B cell (primary cell): ENCODE results near the gene MAN2A2. TPM values are rescaled to one million over a fixed set of nuclear protein-coding genes. Genes with fewer than 3 reads are reported as not detected.

Experiments used
- ATAC-seq: fragments of 200-7000 bp; cut with Tn5 transposase; one replicate; pipeline ENCODE4 v1.10.0; 2021; ENCODE audit warnings: low read depth, mild to moderate bottlenecking, moderate number of reproducible peaks, moderate library complexity
- CTCF ChIA-PET: fragments of 350-600 bp; sonication (Branson Sonifier 250); formaldehyde crosslinking; loops from one replicate; lab custom pipeline; 2021; ENCODE audit warnings: antibody characterized with exemption, inconsistent platforms; lab: Charles Lee
- POLR2A ChIA-PET: fragments of 350-600 bp; sonication (Branson Sonifier 250); formaldehyde crosslinking; loops from one replicate; lab custom pipeline; 2021; ENCODE audit warnings: antibody characterized with exemption; lab: Charles Lee
- DNase-seq: peaks from one replicate; pipeline ENCODE4 v3.0.0; 2013
- H2AFZ ChIP-seq: 2 replicates; pipeline ENCODE4 v1.6.1; 2012; ENCODE audit warnings: mild to moderate bottlenecking, low read depth, low read length; ENCODE audit not compliant: insufficient read depth, poor library complexity, severe bottlenecking
- H3K27ac ChIP-seq, 2 donors: 1 replicate in 1 of 2; 2 replicates in 1 of 2; pipeline ENCODE4 v1.5.1; 2012 to 2013; ENCODE audit warnings: low read length in 2 of 2, mild to moderate bottlenecking in 2 of 2, moderate library complexity in 1 of 2
- H3K27me3 ChIP-seq, 4 experiments: fragments of 200-600 bp in 1 of 4; sonication (generic) in 1 of 4; replicated peaks in 1 of 4; 1 replicate in 2 of 4; 2 replicates in 2 of 4; pipeline versions ENCODE4 v1.6.1 to v1.7.0; 2013 to 2016; ENCODE audit warnings: low read length in 3 of 4, mild to moderate bottlenecking in 2 of 4, mixed read lengths in 1 of 4, moderate library complexity in 1 of 4; ENCODE audit not compliant: insufficient read depth in 4 of 4, control insufficient read depth in 3 of 4; ENCODE audit errors: control extremely low read depth in 1 of 4
- H3K36me3 ChIP-seq, 2 experiments: replicated peaks in 1 of 2; 1 replicate in 1 of 2; 2 replicates in 1 of 2; pipeline versions ENCODE4 v1.6.1 to v1.7.1; 2013; ENCODE audit warnings: low read length in 1 of 2; ENCODE audit not compliant: insufficient read depth in 2 of 2, control insufficient read depth in 1 of 2; ENCODE audit errors: control extremely low read depth in 1 of 2, extremely low read depth in 1 of 2
- H3K4me1 ChIP-seq, 2 donors: fragments of 200-600 bp in 1 of 2; sonication (generic) in 1 of 2; 1 replicate in 1 of 2; 2 replicates in 1 of 2; pipeline versions ENCODE4 v1.5.1 to v1.6.1; 2013 to 2017; ENCODE audit warnings: low read length in 2 of 2; ENCODE audit not compliant: control insufficient read depth in 2 of 2, insufficient read depth in 2 of 2
- H3K4me2 ChIP-seq: replicated peaks from 2 replicates; pipeline ENCODE3; 2012; ENCODE audit warnings: mild to moderate bottlenecking, low read depth, low read length; ENCODE audit not compliant: poor library complexity, severe bottlenecking
- H3K4me3 ChIP-seq, 5 experiments: fragments of 200-600 bp in 1 of 5; sonication (generic) in 1 of 5; 1 replicate in 3 of 5; 2 replicates in 2 of 5; pipeline versions ENCODE4 v1.5.1 to v1.7.0; 2011 to 2016; ENCODE audit warnings: low read length in 4 of 5, mild to moderate bottlenecking in 4 of 5, low read depth in 2 of 5, control low read depth in 1 of 5, moderate library complexity in 1 of 5; ENCODE audit not compliant: insufficient read depth in 1 of 5; ENCODE audit errors: control extremely low read depth in 1 of 5, extremely low read depth in 1 of 5
- H3K79me2 ChIP-seq: fragments of 200-600 bp; sonication (generic); one replicate; pipeline ENCODE4 v1.6.0; 2016; ENCODE audit warnings: low read length; ENCODE audit not compliant: control insufficient read depth, insufficient read depth
- H3K9ac ChIP-seq: fragments of 200-600 bp; sonication (generic); 2 replicates; pipeline ENCODE4 v1.6.1; 2017; ENCODE audit warnings: mild to moderate bottlenecking, low read length, moderate library complexity
- H3K9me3 ChIP-seq, 3 donors: one replicate each; pipeline versions ENCODE4 v1.6.1 to v1.7.1; 2013; ENCODE audit warnings: low read length in 2 of 3; ENCODE audit not compliant: control insufficient read depth in 2 of 3, insufficient read depth in 1 of 3; ENCODE audit errors: control extremely low read depth in 1 of 3
- H4K20me1 ChIP-seq: 2 replicates; pipeline ENCODE4 v1.6.0; 2012; ENCODE audit warnings: mild to moderate bottlenecking, low read length; ENCODE audit not compliant: insufficient read depth, control insufficient read depth, poor library complexity, severe bottlenecking
- H3K27ac Mint-ChIP-seq: one replicate; pipeline ENCODE4 v1.8.0; 2021; ENCODE audit warnings: mixed read lengths
- H3K27me3 Mint-ChIP-seq: one replicate; pipeline ENCODE4 v1.8.0; 2021; ENCODE audit warnings: mixed read lengths
- H3K4me1 Mint-ChIP-seq: one replicate; pipeline ENCODE4 v1.8.0; 2021; ENCODE audit warnings: mixed read lengths
- H3K4me3 Mint-ChIP-seq: one replicate; pipeline ENCODE4 v1.8.0; 2021; ENCODE audit warnings: mixed read lengths
- H3K9me3 Mint-ChIP-seq: one replicate; pipeline ENCODE4 v1.8.0; 2022; ENCODE audit warnings: mixed read lengths; ENCODE audit not compliant: insufficient read depth
- CTCF ChIP-seq: fragments of 200-600 bp; IDR thresholded peaks from one replicate; pipeline ENCODE4 v1.8.0; 2022; ENCODE audit warnings: antibody characterized with exemption, mild to moderate bottlenecking
- EZH2 ChIP-seq: IDR thresholded peaks from 2 replicates; pipeline ENCODE4 v1.6.1; 2012; ENCODE audit warnings: borderline replicate concordance, low read depth, mild to moderate bottlenecking, moderate library complexity, low read length; ENCODE audit not compliant: insufficient read depth, poor library complexity, severe bottlenecking
- WGBS: methylation state at CpG from one replicate; pipeline ENCODE4 v1.1.5; 2013; ENCODE audit warnings: missing lambda C conversion rate; ENCODE audit not compliant: insufficient coverage; 5-methylcytosine and 5-hydroxymethylcytosine counted together
- intact Hi-C: fragments of 100-400 bp; cut with micrococcal nuclease; formaldehyde crosslinking; loops from one replicate; pipeline ENCODE4 v1.10.0; 2022
- polyA plus RNA-seq: library from polyadenylated mRNA; depleted of rRNA; stranded (reverse); fragments of >200 nt; gene quantifications from 2 replicates; pipeline ENCODE4 v1.2.3, GENCODE V29; 2012
- total RNA-seq, 2 donors: library from RNA; stranded (reverse); fragments of 120-200 nt in 1 of 2; gene quantifications; 1 replicate in 1 of 2; 2 replicates in 1 of 2; pipeline versions ENCODE4 v1.2.3 to v1.2.4, GENCODE V29; 2013 to 2022

The MAN2A2 gene
- total and polyA plus RNA-seq, 2 donors (not counting 1 experiment from before 2014, with no cell fraction given), result 180 to 234 TPM

GRCh38 chr15:90868261-90868689 lies 34.8 kb upstream of the MAN2A2 start, which contains the start of gene FURIN:
TSS of gene FURIN (plus strand) at chr15:90868588. CDS start at chr15:90875741, 7,153 bp downstream.
- Histone ChIP-seq H3K4me3 (no peak within 1 kb of the TSS), H3K4me1 (peaks cover 31 to 40% of the 10 kb centered on the region in 2 donors), H3K9ac (peak within 1 kb of the TSS; percentile 1), H3K27me3 (no peaks in the 10 kb centered on the region), H2AFZ (no peak within 1 kb of the TSS), H3K79me2 (peaks cover 14% of the 10 kb centered on the region), H3K9me3 (no peaks in the 10 kb centered on the region), H3K4me2 (peak within 1 kb of the TSS; percentile 98), H4K20me1 (peaks cover 13% of the 10 kb centered on the region), H3K36me3 (no peaks in the 10 kb centered on the region), H3K27ac (peak within 1 kb of the TSS in 1 of 2 donors; percentile 32)
- Mint-ChIP-seq H3K27me3 (no peaks in the 10 kb centered on the region), H3K4me1 (peaks cover 42% of the 10 kb centered on the region), H3K9me3 (no peaks in the 10 kb centered on the region), H3K4me3 (peak within 1 kb of the TSS; percentile 92), H3K27ac (peak within 1 kb of the TSS; percentile 95)
- CTCF ChIA-PET, result interaction anchor here (0.7 to 1.6 kb wide), 4 partner anchors 17 to 562 kb away, joined by 3 to 9 read pairs (median 4); partner anchors contain the start of gene FES
- POLR2A ChIA-PET, result interaction anchor here (0.8 kb wide), 1 partner anchor 41 kb away, joined by 3 read pairs; no protein-coding TSS in a partner anchor
- no peak for TF ChIP-seq CTCF
- no peak for TF ChIP-seq EZH2
- DNase-seq (no peak), ATAC-seq (no peak)
- intact Hi-C loops, result no loop called here
- 90% methylated on average over 5 of the region's 6 CpGs for WGBS

GRCh38 chr15:90869140-90869541 lies 34.0 kb upstream of the MAN2A2 start:
- peaks cover 21% of the 10 kb centered on the region for H4K20me1 ChIP-seq
- H3K9me3 Mint-ChIP-seq, result no peaks in the 10 kb centered on the region
- ChIA-PET CTCF (interaction anchor here (1.0 kb wide), 1 partner anchor 16 kb away, joined by 9 read pairs; the partner anchor contains the start of gene FES), POLR2A (interaction anchor here (1.0 kb wide), 1 partner anchor 16 kb away, joined by 3 read pairs; no protein-coding TSS in a partner anchor)
- no peak overlapping the region for H3K9ac ChIP-seq
- H3K27ac ChIP-seq, result peak overlapping the region in 1 of 2 donors; percentile 32
- H3K79me2 ChIP-seq, result peaks cover 23% of the 10 kb centered on the region
- H3K4me3 ChIP-seq, result no peak overlapping the region
- no peaks in the 10 kb centered on the region for H3K27me3 Mint-ChIP-seq
- H3K4me2 ChIP-seq, result peak overlapping the region; percentile 98
- ATAC-seq (no peak), DNase-seq (no peak)
- intact Hi-C loops, result no loop called here
- H3K4me3 Mint-ChIP-seq, result peak overlapping the region; percentile 92
- peaks cover 40% of the 10 kb centered on the region for H3K4me1 Mint-ChIP-seq
- H3K27ac Mint-ChIP-seq, result peak overlapping the region; percentile 95
- no peaks in the 10 kb centered on the region for H3K36me3 ChIP-seq
- H2AFZ ChIP-seq, result no peak overlapping the region
- H3K4me1 ChIP-seq, result peaks cover 31 to 39% of the 10 kb centered on the region in 2 donors
- no peaks in the 10 kb centered on the region for H3K27me3 ChIP-seq
- no peaks in the 10 kb centered on the region for H3K9me3 ChIP-seq
- TF ChIP-seq EZH2, result no peak
- TF ChIP-seq CTCF, result no peak
